ENCODE results near the gene JMJD4.

Gene JMJD4

GRCh38 chr1:227749225-227749624, 14.1 kb upstream of the JMJD4 start:
- no peak for DNase-seq (ENCODE audit: low read depth in 2 of 2)

GRCh38 chr1:227748496-227749182, 13.5 kb upstream of the JMJD4 start:
- DNase-seq (ENCODE audit: low read depth in 2 of 2), result no peak

- DNase-seq (ENCODE audit: low read depth in 2 of 2), result no peak
These were observed 12.9 kb upstream of the JMJD4 start for GRCh38 chr1:227747948-227748495.

- DNase-seq (ENCODE audit: low read depth in 2 of 2), result no peak
These were observed 12.3 kb upstream of the JMJD4 start for GRCh38 chr1:227747382-227747781.

- DNase-seq (ENCODE audit: low read depth in 2 of 2), result no peak
These were observed 11.6 kb upstream of the JMJD4 start for GRCh38 chr1:227746676-227747075.

- DNase-seq (ENCODE audit: low read depth in 2 of 2), result no peak
These were observed 10.6 kb upstream of the JMJD4 start for GRCh38 chr1:227745568-227746265.

- no peak for DNase-seq (ENCODE audit: low read depth in 2 of 2)
These were observed 9.6 kb upstream of the JMJD4 start for GRCh38 chr1:227744668-227745067.

GRCh38 chr1:227742738-227743715, 7.9 kb upstream of the JMJD4 start:
- DNase-seq (ENCODE audit: low read depth in 2 of 2), result no peak

- no peak for DNase-seq (ENCODE audit: low read depth in 2 of 2)
These were observed 6.2 kb upstream of the JMJD4 start for GRCh38 chr1:227741166-227741870.

GRCh38 chr1:227740401-227740960, 5.4 kb upstream of the JMJD4 start:
- no peak for DNase-seq (ENCODE audit: low read depth in 2 of 2)

GRCh38 chr1:227739636-227740035, 4.5 kb upstream of the JMJD4 start:
- DNase-seq (ENCODE audit: low read depth in 2 of 2), result no peak

GRCh38 chr1:227738820-227739219, 3.7 kb upstream of the JMJD4 start:
- DNase-seq (ENCODE audit: low read depth in 2 of 2), result no peak

GRCh38 chr1:227736814-227737432, 1.8 kb upstream of the JMJD4 start:
- no peak for DNase-seq (ENCODE audit: low read depth in 2 of 2)

- no peak for DNase-seq (ENCODE audit: low read depth in 2 of 2)
These were observed 610 bp upstream of the JMJD4 start for GRCh38 chr1:227735539-227736285.

- DNase-seq (ENCODE audit: low read depth in 2 of 2), result no peak
These were observed 601 bp downstream of the JMJD4 start for GRCh38 chr1:227734546-227734855.

GRCh38 chr1:227733751-227734545, 1.2 kb downstream of the JMJD4 start:
- no peak for DNase-seq (ENCODE audit: low read depth in 2 of 2)

GRCh38 chr1:227733309-227733705, 1.8 kb downstream of the JMJD4 start:
- no peak for DNase-seq (ENCODE audit: low read depth in 2 of 2)

- DNase-seq (ENCODE audit: low read depth in 2 of 2), result no peak
These were observed 2.4 kb downstream of the JMJD4 start for GRCh38 chr1:227732586-227733308.
